Spinal cord (tissue), 10 donors: ENCODE measurements around the gene TRIM47. TPM values are rescaled to one million over a fixed set of nuclear protein-coding genes. Genes with fewer than 3 reads are reported as not detected.
A peak's percentile ranks its signal among the peaks of the same experiment; 100 is the strongest.

Experiments
- DNase-seq, 6 donors: peaks; one replicate each; pipeline versions ENCODE4 v3.0.0 to v3.0.0-alpha.2; 2013 to 2015; ENCODE audit warnings: low spot score in 6 of 6, low read depth in 4 of 6
- H3K27ac ChIP-seq: one replicate; pipeline ENCODE4 v1.5.1; 2013; ENCODE audit warnings: low read depth, low read length, control low read depth
- H3K27me3 ChIP-seq: one replicate; pipeline ENCODE4 v1.6.1; 2013; ENCODE audit warnings: low read length; ENCODE audit not compliant: control insufficient read depth, insufficient read depth
- H3K36me3 ChIP-seq: one replicate; pipeline ENCODE4 v1.6.1; 2013; ENCODE audit warnings: low read length; ENCODE audit not compliant: control insufficient read depth, insufficient read depth
- H3K4me1 ChIP-seq: one replicate; pipeline ENCODE4 v1.6.1; 2013; ENCODE audit warnings: low read length; ENCODE audit not compliant: control insufficient read depth, insufficient read depth
- H3K4me3 ChIP-seq: one replicate; pipeline ENCODE4 v1.5.1; 2013; ENCODE audit warnings: low read depth, low read length, control low read depth
- H3K9me3 ChIP-seq: one replicate; pipeline ENCODE4 v1.6.1; 2013; ENCODE audit warnings: low read length; ENCODE audit not compliant: control insufficient read depth, insufficient read depth
- WGBS: methylation state at CpG from one replicate; pipeline ENCODE4 v1.1.5; 2013; ENCODE audit warnings: missing lambda C conversion rate; ENCODE audit not compliant: insufficient coverage; 5-methylcytosine and 5-hydroxymethylcytosine counted together
- polyA plus RNA-seq, 2 donors: library from polyadenylated mRNA; unstranded; fragments of 120-200 nt; gene quantifications; one replicate each; pipeline ENCODE4 v1.2.1, GENCODE V29; 2013; ENCODE audit not compliant: insufficient read length in 2 of 2
- total RNA-seq, 2 donors: library from RNA; depleted of rRNA in 1 of 2; stranded (reverse); fragments of 120-200 nt in 1 of 2; fragments of >200 nt in 1 of 2; gene quantifications; one replicate each; pipeline versions ENCODE4 v1.2.3 to v1.2.4, GENCODE V29; 2013 to 2014
- donor health status: healthy.

The TRIM47 gene
- total and polyA plus RNA-seq, 4 donors = 31.3 to 53.6 (median 45.0) TPM

GRCh38 chr17:75843577-75844529, 34.5 kb downstream of the TRIM47 start, which contains the start of gene UNC13D:
Gene UNC13D (minus strand): TSS chr17:75844404. CDS start chr17:75844337, 67 bp downstream.
- peaks cover 46% of the 10 kb centered on the region for H3K4me1 ChIP-seq
- H3K27me3 ChIP-seq = no peaks in the 10 kb centered on the region
- DNase-seq = no peak
- no peaks in the 10 kb centered on the region for H3K9me3 ChIP-seq
- H3K27ac ChIP-seq = peak within 1 kb of the TSS; percentile 8
- no peak within 1 kb of the TSS for H3K4me3 ChIP-seq
- peaks cover 68% of the 10 kb centered on the region for H3K36me3 ChIP-seq
- 85% methylated on average over 23 of the region's 35 CpGs for WGBS

GRCh38 chr17:75842963-75843576, 35.3 kb downstream of the TRIM47 start:
- Histone ChIP-seq H3K4me3 (no peak overlapping the region), H3K27me3 (no peaks in the 10 kb centered on the region), H3K27ac (no peak overlapping the region), H3K9me3 (no peaks in the 10 kb centered on the region), H3K36me3 (peaks cover 61% of the 10 kb centered on the region), H3K4me1 (peaks cover 41% of the 10 kb centered on the region)
- no peak for DNase-seq
- 82% methylated on average over 14 of the region's 22 CpGs for WGBS

GRCh38 chr17:75842411-75842810, 36.0 kb downstream of the TRIM47 start:
- Histone ChIP-seq H3K27ac (no peak overlapping the region), H3K4me1 (peaks cover 40% of the 10 kb centered on the region), H3K4me3 (no peak overlapping the region), H3K27me3 (no peaks in the 10 kb centered on the region), H3K36me3 (peaks cover 54% of the 10 kb centered on the region), H3K9me3 (no peaks in the 10 kb centered on the region)
- no peak for DNase-seq
- 94% methylated on average over 10 of the region's 18 CpGs for WGBS

- Histone ChIP-seq H3K4me1 (peaks cover 25% of the 10 kb centered on the region), H3K27me3 (no peaks in the 10 kb centered on the region), H3K4me3 (no peak overlapping the region), H3K27ac (no peak overlapping the region), H3K9me3 (no peaks in the 10 kb centered on the region), H3K36me3 (peaks cover 46% of the 10 kb centered on the region)
- 100% methylated on average over 1 of the region's 7 CpGs for WGBS
- no peak for DNase-seq
Measured at GRCh38 chr17:75840799-75841164, 37.6 kb downstream of the TRIM47 start.

GRCh38 chr17:75839942-75840798, 38.2 kb downstream of the TRIM47 start:
- no peak overlapping the region for H3K27ac ChIP-seq
- no peak for DNase-seq
- H3K4me1 ChIP-seq = peaks cover 25% of the 10 kb centered on the region
- H3K36me3 ChIP-seq = peaks cover 44% of the 10 kb centered on the region
- no peaks in the 10 kb centered on the region for H3K9me3 ChIP-seq
- no peak overlapping the region for H3K4me3 ChIP-seq
- WGBS = 89% methylated on average over 36 of the region's 36 CpGs
- no peaks in the 10 kb centered on the region for H3K27me3 ChIP-seq

GRCh38 chr17:75838410-75838809, 40.0 kb downstream of the TRIM47 start:
- Histone ChIP-seq H3K36me3 (peaks cover 38% of the 10 kb centered on the region), H3K9me3 (no peaks in the 10 kb centered on the region), H3K27ac (no peak overlapping the region), H3K4me3 (no peak overlapping the region), H3K4me1 (peaks cover 32% of the 10 kb centered on the region), H3K27me3 (no peaks in the 10 kb centered on the region)
- no peak for DNase-seq
- 95% methylated on average over 10 of the region's 15 CpGs for WGBS

GRCh38 chr17:75837899-75838298, 40.5 kb downstream of the TRIM47 start:
- H3K27me3 ChIP-seq = no peaks in the 10 kb centered on the region
- H3K27ac ChIP-seq = no peak overlapping the region
- WGBS = 83% methylated on average over 6 of the region's 7 CpGs

GRCh38 chr17:75836605-75837004, 41.8 kb downstream of the TRIM47 start:
- peaks cover 37% of the 10 kb centered on the region for H3K36me3 ChIP-seq
- WGBS = 82% methylated on average over 7 of the region's 9 CpGs
- H3K9me3 ChIP-seq = no peaks in the 10 kb centered on the region
- H3K4me1 ChIP-seq = peaks cover 35% of the 10 kb centered on the region
- H3K27ac ChIP-seq = no peak overlapping the region
- H3K4me3 ChIP-seq = no peak overlapping the region
- no peaks in the 10 kb centered on the region for H3K27me3 ChIP-seq
- DNase-seq = no peak

More at GRCh38 chr17:75837899-75838298, 40.5 kb downstream of the TRIM47 start:
- no peak for DNase-seq
- Histone ChIP-seq H3K36me3 (peaks cover 37% of the 10 kb centered on the region), H3K4me3 (no peak overlapping the region), H3K9me3 (no peaks in the 10 kb centered on the region), H3K4me1 (peaks cover 32% of the 10 kb centered on the region)

- no peaks in the 10 kb centered on the region for H3K27me3 ChIP-seq
- no peaks in the 10 kb centered on the region for H3K9me3 ChIP-seq
- H3K4me3 ChIP-seq = no peak overlapping the region
- 69% methylated on average over 6 of the region's 9 CpGs for WGBS
- no peak overlapping the region for H3K27ac ChIP-seq
- peaks cover 35% of the 10 kb centered on the region for H3K4me1 ChIP-seq
- peak in 1 of 6 donors; percentile 72 for DNase-seq
- peaks cover 42% of the 10 kb centered on the region for H3K36me3 ChIP-seq
Measured at GRCh38 chr17:75835654-75835987, 42.8 kb downstream of the TRIM47 start.
